GM21423 (cell line): ENCODE results near the gene TRIP13.
"Not testable (repeated sequence)": the region's sequence is repeated elsewhere in the genome, so short reads cannot be mapped to it uniquely, and the experiment has no call there.

Experiments used
- ATAC-seq: cut with Tn5 transposase; IDR thresholded peaks from one replicate; pipeline ENCODE4 v1.9.1; 2021; ENCODE audit warnings: mild to moderate bottlenecking, moderate library complexity; ENCODE audit not compliant: unreplicated experiment

Gene TRIP13

DNA sequence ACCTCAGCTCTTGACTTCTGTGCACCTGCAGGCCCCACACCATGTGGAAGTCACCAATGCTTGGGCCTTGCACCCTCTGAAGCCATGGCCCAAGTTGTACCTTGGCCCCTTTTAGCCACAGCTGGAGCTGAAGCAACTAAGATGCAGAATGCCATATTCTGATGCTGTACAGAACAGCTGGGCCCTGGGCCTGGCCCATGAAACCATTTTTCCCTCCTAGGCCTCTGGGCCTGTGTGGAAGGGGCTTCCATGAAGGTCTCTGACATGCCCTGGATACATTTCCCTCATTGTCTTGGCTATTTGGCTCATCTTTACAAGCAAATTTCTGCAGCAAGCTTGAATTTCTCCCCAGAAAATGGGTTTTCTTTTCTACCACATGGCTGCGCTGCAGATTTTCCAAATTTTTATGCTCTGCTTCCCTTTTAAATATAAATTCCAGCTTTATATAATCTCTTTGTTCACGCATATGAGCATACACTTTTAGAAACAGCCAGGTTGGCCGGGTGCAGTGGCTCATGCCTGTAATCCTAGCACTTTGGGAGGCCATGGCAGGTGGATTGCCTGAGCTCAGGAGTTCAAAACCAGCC lies 41.8 kb downstream of the TRIP13 start:
- not testable (repeated sequence) for ATAC-seq

DNA sequence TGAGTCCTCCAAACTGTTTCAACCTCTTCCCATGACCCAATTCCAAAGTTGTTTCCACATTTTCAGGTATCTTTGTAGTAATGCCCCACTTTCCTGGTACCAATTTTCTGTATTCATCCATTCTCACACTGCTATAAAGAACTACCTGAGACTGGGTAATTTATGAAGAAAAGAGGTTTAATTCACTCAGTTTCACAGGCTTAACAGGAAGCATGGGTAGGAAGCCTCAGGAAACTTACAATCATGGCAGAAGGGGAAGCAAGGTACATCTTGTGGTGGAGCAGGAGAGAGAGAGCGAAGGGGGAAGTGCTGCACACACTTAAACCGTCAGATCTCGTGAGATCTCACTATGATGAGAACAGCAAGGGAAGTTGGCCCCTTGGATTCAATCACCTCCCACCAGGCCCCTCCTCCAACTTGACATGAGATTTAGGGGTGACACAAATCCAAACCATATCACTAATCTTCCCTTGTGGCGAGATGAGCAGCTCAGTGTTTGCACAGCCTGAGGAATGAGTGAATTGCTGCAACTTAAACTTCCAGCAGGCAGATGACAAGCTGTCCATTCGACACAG lies 42.9 kb downstream of the TRIP13 start:
- ATAC-seq: no peak

DNA sequence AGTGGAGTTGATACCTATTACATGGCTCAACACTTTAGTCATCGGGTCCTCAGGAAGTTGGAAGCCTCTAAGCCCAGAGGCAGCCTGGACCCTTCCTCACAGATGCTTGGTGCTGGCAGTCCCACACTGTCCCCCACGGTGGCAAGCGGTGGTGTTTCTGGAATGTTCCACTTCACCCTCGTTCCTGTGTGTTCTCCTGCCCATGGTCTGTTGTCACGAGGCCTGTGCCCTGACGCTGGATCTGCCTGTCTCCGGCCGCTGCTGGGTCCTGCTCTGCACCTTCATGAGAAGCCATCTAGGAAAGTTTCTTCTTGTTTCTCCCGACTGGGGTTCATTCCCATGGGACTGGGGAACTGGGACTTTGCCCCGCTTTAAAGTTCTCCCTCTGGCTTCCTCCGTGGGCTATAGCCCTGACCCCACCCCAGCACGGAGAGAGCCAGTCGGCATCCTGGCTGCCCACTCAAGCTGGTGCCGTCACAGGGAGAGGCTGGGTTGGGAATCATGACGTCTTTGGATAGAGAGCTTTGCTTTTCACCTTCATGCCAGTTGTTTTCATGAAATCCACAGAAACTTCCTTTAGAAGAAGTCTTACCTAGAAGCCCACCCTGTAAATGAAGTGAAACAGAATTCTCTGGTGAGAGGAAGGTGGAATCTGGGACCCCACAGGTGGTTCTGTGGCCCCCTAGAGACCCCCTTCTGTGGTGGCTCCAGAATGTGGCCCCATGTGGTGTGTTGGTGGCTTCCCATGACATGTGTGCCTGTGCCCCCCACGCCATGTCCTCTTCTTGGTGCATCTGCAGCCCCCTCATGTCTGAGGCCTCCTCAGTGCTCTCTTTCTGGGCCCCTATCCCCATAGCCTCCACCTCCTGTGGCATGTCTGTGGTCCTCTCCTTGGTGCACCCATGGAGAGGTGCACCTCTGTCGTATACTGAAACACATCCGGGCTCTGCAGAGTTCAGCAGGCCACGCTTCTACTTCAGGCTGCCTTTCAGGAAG lies 43.8 kb downstream of the TRIP13 start:
- no peak for ATAC-seq

DNA sequence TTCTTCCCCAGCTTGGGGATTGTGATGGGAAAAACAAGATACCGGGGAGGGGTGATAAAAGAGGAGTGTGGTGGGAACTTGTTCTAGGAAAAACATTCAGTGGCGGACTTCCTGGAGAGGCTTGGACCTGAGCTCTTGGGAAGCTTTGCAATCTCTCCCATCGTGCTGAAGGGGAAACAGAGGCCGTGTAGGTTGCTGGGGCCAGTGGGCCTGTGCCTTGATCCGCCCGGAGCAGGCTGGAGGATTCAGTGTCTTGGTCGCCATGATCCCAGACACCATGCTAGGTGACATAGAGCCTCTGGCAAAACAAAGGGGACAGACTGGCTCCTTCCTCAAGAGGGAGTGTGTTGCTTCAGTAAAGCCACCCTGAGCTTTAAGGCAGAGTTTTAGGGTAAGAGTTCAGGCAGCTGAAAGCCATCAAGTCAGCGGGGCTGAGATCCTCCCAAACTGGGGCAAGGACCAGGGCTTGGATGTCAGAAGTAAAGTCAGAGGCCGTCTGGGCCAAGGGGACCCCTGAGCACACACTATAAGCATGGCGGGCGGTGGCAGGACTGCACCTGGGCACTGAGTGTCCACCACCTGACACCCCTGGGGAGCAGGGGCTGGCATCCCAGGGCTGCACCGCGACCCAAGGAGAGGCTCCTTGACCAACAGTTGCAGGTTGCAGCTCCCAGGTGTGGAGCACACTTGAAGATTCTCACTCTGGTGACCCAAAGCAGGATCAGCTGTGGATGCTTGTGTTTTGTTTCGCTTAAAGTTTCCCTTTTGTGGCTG lies 44.7 kb downstream of the TRIP13 start:
- ATAC-seq: no peak

DNA sequence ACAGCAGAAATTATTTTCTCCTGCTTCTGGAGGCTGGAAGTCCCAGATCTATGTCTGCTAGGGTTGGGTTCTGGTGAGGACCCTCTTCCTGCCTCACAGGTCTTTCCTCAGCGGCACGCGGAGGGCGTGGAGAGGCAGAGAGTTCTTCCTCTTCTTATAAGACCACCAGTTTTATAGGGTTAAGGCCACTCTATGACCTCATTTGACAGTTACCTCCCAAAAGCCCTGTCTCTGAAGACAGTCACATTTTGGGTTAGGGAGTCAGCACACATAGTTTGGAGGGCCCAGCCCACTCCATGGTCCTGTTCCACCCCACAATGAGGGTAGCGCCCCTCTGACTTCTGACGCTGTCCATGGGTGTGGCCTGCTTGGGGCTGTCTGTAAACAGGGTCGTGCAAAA lies 46.7 kb downstream of the TRIP13 start:
- no peak for ATAC-seq

DNA sequence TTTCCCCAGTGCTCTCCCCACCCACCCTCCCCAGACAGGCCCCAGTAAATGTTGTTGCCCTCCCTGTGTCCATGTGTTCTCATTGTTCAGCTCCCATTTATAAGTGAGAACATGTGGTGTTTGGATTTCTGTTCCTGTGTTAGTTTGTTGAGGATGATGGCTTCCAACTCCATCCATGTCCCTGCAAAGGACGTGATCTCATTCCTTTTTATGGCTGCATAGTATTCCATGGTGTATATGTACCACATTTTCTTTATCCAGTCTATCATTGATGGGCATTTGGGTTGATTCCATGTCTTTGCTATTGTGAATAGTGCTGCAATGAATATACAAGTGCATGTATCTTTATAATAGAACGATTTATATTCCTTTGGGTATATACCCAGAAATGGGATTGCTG lies 48.1 kb downstream of the TRIP13 start:
- ATAC-seq: not testable (repeated sequence)

DNA sequence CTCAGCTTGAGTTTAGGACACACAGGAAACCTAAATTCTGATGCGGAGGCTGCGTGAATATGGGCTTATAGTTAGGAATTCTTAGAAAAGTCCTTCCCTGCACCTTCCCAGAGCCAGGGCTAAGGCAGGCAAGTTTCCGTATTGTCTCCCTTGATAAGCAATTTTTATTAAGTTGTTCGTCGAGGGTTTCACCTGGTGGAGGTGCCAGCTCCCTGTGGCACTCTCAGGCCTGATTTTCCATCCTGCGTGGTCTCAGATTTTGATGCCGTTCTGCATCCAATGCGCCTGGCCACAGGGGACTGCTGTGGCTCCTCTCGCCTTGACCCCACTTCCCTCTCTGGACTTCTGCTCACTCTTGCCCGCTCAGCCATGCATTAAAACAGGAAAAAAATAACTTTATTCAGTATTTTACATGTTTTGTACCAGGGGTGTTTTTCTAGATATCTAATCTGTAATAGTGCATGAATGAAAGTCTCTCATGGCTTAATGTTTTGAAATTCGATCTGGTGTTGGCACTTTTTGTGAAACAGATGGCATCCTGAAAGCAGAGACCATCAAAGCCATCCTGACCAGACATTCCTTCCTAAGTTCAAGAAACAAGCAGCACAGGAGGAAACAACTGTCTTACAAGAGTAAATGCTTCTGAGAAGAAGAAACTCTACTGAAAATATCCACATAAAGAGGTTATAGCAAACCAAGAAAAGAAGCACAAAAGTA lies 50.7 kb downstream of the TRIP13 start:
- ATAC-seq: no peak

DNA sequence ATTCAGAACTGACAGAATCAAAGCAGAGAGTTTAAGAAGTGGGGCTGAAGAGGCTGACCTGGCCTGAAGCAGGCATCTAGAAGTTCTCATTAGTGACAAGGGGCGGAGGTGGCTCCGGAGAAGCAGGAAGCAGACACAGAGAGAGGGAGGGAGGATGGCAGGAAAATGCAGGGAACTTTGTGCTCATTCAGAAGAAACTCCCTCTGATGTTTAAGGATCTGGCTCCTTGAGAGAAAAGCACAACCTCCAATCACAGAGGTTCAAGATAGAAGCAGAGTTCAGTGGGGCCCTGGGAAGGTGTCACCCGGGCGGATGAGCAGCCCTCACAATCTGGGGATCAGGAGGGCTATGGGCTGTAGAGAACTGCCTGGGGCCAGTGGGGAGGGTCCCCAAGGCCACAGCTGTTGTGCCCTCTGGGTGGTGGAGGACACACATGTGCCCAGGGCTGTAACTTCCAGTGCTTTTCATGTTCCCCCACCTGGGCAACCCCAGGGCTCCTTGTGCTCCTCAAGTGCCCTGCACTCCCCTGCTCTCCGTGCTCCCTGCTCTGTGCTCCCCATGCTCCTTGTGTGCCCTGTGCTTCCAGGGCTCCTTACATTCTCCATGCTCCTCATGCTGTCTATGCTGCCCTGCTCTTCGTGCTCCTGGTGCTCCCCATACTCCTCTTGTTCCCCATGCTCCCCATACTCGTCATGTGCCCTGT lies 51.4 kb downstream of the TRIP13 start:
- no peak for ATAC-seq

DNA sequence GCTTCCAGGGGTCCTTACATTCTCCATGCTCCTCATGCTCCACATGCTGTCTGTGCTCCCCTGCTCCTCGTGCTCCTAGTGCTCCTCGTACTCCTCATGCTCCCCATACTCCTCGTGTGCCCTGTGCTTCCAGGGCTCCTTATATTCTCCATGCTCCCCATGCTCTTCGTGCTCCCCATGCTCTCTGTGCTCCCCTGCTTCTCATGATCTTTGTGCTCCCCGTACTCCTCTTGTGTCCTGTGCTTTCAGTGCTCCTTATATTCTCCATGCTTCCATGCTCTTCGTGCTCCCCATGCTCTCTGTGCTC lies 51.9 kb downstream of the TRIP13 start:
- ATAC-seq: no peak

DNA sequence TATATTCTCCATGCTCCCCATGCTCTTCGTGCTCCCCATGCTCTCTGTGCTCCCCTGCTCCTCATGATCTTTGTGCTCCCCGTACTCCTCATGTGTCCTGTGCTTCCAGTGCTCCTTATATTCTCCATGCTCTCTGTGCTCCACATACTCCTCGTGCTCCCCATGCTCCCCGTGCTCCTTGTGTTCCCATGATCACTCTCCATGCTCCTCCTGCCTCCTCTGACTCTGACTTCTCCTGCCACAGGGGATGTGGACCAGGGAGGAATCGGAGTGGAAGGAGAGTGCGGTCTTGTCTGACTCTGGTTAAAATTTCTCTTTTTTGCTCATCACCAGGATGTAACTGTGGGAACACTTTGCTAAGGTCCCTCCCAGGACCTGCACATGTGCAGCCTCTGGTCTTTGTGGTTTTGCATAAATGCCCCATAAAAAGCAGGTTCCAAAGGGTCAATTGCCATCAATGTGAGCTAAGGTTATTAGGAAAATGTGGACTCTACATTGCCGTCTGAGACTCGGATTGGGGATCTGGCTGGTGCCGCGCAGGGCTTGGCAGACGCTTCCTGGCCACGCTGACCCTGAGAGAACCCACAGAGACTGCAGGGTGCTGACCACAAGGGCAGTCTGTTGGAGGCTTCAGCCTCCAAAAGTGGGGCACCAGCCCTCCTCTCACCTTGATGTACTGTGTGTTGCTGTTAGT lies 52.5 kb downstream of the TRIP13 start:
- ATAC-seq: no peak

DNA sequence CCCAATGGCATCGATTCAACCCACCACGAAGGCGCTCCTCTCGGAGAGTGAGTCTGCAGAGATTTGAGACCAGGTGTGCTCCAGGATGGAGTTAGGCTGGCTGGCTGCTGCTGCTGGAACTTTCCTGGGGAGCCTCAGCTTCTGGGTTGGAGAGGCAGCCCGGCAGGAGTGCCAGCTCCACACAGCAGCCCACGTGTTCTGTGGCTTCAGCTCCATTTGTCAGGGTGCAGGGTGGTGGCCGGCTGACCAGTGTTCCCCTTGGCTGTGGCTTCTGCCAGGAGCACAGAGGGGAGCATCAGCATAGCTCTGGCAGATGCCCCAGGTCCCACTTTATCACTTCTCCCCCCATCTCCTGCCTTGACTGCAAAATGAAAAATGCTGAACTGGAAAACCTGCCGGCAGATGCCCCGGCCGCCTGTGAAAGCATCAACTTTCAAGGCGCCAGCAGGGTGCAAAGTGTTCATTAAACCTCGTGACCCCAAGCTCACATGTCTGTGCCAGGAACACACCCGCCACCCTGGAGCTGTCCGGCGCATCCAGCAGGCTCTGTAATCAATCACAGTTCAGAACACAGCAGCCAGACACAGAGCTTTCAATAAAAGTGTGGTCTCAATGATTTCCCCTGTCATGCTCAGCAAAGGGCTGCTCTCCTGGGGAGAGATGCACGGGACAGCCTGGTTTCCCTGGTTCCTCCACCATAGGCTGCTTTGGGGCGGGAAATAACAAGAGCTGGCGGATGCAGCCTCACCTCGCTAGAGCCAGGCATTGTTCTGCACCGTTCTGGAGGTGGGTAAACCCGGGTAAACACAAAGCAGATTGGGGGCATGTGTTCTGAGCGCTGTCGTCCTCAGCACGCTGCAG lies 53.2 kb downstream of the TRIP13 start:
- ATAC-seq: no peak

DNA sequence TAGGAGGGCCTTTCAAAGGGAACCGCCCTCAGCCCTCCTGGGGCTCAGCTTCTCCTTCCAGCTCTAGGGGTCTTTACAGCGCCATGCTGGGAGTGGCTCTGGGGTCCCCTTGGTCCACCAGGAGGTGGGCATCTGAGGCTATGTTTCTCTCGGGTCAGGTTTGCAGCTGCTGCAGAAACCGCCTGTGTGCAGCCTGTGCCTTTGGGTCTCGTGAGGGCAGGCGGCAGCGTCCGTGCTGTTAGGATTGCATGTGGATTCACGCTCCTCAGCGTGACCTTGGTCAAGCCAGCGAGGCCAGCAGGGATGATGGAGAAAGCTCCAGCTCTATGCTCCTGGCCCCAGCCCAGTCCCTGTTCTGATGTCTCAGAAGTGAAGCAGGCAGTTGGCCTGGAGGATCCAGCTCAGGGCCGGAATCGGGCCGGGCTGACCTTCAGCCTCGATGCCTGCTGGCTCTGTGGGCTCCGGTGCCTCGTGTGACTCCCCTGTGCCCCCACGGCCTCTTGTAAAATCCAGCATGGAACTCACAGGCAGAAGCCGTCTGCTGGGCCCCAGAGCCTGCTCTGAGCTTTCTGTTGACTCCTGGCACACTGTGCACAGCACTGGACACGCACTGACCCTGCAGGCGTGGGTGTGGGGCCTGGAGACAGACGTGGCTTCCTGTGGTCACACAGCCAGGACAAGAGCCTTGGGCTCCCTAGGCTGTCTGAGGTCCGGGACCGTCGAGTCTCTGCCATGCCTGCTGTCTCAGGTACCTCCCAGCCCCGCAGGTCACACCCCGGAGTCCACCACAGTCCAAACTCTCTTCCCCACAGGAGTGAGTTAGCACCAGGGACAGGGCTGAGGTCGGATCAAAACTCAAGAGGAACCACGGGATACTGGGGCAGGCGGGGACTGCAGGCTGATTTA lies 54.3 kb downstream of the TRIP13 start:
- ATAC-seq: no peak

DNA sequence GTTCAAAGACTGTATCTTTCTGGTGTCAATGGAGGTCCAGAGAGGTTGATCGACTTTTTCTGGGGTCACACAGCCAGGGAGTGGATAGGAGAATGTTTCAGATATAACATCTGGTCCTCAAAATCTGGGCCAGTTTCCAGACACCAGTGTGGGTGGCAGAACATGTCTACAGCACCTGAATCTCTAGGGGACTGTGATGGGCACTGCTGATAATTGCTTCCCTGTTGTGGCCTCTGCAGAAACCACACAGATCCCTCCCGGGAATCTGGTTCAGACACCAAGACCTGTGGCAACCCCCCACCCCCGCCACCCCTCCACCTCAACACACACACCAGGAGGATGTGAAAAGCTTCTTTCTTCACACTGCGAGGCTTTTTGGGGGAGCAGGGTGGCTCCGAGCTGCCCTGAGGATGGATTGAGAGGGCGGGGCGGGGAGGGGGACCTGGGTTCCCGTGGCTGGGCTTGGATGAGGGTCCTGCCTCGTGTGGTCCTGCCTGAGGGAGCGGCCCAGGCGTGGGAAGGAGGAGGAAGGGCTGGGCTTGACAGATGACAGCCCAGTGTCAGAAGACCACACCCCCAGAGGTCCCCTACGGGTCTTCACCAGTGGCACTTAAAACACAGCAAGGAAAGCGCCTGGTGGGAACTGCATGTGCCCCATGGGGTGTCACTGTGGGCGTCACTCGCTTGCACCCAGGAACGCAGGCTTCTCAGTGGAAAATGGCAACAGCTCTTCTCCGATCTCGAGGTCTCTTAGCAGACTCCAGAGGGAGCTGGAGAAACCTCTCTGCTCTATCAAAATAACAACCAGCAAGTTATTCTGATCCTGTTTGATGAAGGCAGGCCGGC lies 55.2 kb downstream of the TRIP13 start:
- ATAC-seq: no peak

DNA sequence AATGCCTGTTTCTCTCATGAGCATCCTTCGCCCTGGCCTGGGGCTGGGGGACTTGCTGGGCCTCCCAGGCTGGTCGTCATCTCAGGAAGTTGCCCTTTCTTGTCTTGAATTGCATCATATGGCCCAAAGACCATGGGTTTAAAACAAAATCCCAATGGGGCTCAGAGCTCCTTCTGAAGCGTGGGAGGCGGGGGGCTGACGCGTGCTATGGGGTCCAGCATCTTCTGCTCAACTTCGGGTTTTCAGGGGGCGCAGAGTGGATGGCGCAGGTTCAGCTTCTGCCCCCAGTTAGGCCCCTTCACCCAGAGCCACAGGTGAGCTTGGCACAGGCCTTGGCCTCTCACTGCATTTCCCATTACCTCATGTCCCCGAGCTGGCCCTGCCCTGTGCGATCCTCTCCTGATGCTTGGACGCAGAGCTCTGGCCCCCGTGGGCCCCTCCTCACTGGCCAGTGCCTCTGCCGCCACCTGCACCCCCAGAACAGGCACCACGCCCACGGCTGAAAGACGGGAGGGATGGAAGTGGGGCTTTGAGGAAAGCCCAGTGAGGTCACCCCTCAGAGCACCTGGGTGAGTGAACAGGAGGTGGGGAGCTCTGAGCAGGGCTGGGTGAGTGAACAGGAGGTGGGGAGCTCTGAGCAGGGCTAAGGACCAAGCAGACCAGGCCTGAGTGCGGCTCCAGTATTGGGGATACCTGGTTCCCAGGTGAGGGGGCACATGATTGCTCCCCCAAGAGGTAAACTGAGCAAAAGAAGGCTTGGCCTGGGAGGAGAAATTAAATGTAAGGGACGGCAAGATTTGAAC lies 56.0 kb downstream of the TRIP13 start:
- no peak for ATAC-seq

DNA sequence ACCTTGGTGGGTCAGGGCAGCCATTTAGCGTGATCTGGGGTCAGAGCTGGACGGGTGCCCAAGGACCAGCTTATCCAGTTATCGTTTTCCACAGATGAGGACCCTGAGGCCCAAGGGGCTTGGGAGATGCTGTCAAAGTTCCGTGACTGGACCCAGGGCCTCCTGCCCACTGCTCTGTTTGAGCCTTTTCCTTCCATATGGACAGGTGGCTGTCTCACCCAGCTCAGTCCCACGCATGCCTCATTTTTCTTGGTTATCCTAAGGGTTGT lies 56.5 kb downstream of the TRIP13 start:
- no peak for ATAC-seq
